GM18511 (cell line): ENCODE measurements around the gene TRIM61.
"Not testable (repeated sequence)": the region's sequence is repeated elsewhere in the genome, so short reads cannot be mapped to it uniquely, and the experiment has no call there.

Experiments used
- ATAC-seq: cut with Tn5 transposase; IDR thresholded peaks from one replicate; pipeline ENCODE4 v1.9.1; 2021; ENCODE audit warnings: mild to moderate bottlenecking, moderate library complexity; ENCODE audit not compliant: unreplicated experiment

Gene TRIM61

GRCh38 chr4:164959421-164959820, 18.0 kb downstream of the TRIM61 start:
- ATAC-seq = not testable (repeated sequence)

- ATAC-seq = peak; percentile 99
Measured at GRCh38 chr4:164956766-164957643, 20.5 kb downstream of the TRIM61 start.

DNA sequence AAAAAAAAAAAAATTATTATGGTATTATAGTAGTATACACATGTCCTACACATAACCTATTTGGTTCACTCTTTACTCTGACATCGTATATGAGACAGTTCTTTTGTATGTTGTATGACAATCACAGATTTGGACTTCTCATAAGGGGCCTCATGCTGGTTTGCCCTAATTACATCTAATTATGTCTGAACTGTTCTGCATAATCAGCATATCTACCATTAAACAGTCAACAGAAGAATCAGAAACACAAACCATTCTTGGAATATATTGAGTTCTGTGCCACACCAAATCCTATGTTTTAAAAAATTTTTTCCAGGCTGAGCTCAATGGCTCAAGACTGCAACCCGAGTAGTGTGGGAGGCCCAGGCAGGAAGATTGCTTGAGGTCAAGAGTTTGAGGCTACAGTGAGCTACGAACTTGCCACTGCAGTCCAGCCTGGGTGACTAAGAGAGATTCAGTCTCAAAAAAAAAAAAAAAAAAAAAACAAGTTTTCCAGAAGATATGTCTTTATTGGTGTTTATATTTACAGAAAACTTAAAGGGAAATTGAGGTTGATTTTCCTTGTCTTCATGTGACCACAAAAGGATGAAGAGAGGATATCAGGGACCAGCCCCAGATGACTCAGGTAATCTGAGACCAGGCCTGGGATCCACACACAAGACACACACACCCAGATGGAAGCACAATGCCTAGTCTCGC, 22.2 kb downstream of the TRIM61 start:
- no peak for ATAC-seq

- no peak for ATAC-seq
Measured at GRCh38 chr4:164952551-164952950, 24.9 kb downstream of the TRIM61 start.

DNA sequence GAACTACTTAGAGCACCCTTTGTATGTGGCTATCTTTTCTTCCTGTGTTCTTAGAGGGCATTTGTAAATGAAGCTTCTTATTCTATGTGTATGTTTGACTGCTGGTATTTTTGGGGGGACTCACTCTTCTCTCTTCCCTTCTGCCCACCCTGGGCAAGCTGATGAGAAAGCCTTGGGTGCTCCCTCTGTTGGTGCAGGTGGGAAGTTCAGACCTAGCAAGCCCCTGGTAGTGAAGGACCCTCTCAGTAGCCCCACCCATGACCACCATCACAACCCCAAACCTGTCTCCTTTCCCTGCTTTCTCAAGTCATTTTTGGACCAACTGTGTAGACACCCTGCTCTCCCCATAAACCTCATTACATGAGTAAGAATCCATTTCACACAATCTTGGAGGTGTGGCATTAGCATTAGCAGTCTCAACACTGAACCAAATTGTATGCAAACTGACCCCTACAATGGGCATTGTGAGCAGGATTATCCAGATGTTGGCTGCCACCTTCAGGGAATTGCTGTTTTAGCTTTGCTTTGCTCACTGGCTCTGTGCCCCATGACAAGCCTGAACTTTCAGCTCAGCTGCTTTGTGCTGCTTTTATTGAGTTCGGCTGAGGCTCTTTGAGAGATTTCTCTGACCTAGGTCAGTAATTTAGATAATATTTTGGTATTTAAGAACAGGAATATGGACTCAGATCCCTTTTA, 27.9 kb downstream of the TRIM61 start:
- peak; percentile 42 for ATAC-seq

DNA sequence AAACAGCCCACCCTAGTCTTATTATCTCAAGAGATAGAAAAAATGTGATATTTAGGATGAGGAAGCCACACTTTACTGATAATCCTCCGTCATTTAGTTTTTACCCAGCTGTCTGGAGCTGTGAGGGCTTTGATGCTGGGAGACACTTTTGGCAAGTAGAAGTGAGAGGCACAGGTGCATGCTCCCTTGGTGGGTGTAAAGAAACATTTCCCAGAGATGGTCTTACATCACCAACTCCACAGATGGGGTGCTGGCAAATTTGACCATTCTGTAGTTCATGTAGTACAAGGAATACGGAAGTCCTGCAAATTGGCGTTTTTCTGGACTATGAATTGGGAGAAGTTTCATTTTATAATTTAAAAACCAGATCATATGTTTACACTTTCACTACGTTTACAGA, 28.5 kb downstream of the TRIM61 start:
- ATAC-seq = no peak

GRCh38 chr4:164948006-164948405, 29.5 kb downstream of the TRIM61 start:
- ATAC-seq = not testable (repeated sequence)

DNA sequence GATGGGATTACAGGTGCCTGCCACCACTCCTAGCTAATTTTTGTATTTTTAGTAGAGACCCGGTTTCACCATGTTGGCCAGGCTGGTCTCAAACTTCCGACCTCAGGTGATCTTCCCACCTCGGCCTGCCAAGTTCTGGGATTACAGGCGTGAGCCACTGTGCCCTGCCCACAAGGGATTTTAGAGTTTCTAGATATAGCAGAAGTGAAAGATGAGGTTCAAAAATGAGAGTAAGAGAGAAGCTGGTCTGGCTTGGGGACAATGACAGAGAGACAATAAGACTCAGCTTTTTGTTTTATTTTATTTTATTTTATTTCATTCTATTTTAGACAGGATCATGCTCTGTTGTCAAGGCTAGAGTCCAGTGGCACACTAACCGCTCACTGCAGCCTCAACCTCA, 30.6 kb downstream of the TRIM61 start:
- peak; percentile 38 for ATAC-seq

DNA sequence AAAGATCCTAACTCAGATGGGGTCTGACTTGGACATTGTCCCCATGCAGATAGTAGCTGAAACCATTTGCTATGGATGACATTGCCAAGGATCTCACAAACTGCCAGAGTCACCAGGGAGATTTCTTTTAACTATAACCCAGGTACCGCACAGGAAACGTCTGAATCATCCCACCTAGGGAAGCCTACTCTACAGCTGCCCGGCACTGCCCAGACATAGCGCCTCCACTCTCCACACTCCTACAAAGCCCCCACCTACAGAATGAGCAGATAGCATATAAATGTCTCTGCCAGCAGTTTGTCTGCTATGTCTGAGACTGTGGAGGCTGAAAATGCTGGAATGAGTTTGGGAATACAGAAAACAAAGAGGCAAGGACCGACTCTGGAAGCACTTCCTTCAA, 32.3 kb downstream of the TRIM61 start:
- no peak for ATAC-seq

DNA sequence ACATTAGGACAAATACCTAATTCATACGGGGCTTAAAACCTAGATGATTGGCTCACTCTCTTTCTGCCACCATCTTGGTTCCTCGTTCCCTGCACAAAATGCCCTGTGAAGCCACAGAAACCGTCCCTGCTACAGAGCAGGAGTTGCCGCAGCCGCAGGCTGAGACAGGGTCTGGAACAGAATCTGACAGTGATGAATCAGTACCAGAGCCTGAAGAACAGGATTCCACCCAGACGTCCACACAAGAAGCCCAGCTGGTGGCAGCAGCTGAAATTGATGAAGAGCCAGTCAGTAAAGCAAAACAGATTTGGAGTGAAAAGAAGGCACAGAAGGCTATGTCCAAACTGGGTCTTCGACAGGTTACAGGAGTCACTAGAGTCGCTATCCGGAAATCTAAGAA, 34.3 kb downstream of the TRIM61 start:
- ATAC-seq = no peak

DNA sequence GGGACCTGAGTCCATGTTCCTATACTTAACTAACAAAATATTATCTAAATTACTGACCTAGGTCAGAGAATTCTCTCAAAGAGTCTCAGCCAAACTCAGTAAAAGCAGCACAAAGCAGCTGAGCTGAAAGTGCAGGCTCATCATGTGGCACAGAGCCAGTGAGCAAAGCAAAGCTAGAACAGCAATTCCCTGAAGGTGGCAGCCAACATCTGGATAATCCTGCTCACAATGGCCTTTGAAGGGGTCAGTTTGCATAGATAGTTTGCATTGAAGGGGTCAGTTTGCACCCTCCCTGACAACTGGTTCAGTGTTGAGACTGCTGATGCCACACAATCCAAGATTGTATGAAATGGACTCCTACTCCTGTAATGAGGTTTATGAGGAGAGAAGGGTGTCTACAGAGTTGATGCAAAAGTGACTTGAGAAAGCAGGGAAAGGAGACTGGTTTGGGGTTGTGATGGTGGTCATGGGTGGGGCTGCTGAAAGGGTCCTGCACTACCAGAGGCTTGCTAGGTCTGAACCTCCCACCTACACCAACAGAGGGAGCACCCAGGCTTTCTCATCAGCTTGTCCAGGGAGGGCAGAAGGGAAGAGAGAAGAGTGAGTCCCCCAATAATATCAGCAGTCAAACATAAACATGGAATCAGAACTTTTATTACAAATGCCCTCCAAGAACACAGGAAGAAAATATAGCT, 39.7 kb downstream of the TRIM61 start:
- ATAC-seq = peak; percentile 50

- peak; percentile 65 for ATAC-seq
Measured at GRCh38 chr4:164935865-164936606, 41.4 kb downstream of the TRIM61 start.

- ATAC-seq = peak; percentile 69
Measured at GRCh38 chr4:164935363-164935762, 42.1 kb downstream of the TRIM61 start.

- ATAC-seq = no peak
Measured at GRCh38 chr4:164933244-164933643, 44.2 kb downstream of the TRIM61 start.

DNA sequence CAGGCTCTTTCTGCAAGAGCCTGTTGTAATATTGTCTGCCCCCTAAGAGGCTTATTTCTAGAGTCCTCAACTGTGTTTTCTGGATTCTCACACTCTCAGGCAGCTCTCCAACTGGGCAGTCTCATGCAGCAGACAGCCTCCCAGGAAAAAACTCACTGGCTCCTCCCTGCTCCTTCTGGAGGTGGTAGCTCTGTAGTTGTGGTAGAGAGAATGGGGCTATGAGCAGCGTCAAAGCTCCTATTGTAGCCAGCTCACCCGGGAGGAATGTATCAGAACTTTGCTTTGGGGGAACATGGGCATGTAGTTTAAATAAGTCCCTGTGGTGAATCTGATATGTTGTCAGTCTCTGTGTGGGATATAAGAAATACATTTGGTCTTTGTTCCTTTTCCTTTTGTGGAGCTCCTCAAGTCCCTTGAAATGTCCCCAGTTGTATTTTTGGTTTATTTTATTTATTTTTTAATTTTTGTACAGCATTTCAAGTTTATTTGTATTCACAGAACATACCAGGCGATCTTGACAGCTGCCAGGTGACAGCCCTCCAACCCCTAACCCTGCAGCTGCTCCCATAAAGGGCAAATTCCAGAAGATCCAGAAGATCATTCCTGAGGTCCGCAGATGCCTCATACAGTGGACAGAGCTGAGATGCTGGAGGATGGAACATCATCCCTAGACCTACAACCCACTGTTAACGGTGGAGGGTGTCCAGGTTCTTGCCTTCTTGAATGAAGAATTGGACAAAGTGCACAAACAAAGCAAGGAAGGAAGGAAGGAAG, 45.7 kb downstream of the TRIM61 start:
- no peak for ATAC-seq

- ATAC-seq = no peak
Measured at GRCh38 chr4:164930647-164931046, 46.8 kb downstream of the TRIM61 start.

GRCh38 chr4:164927101-164927500, 50.4 kb downstream of the TRIM61 start:
- ATAC-seq = not testable (repeated sequence)

GRCh38 chr4:164926301-164926700, 51.2 kb downstream of the TRIM61 start:
- no peak for ATAC-seq

DNA sequence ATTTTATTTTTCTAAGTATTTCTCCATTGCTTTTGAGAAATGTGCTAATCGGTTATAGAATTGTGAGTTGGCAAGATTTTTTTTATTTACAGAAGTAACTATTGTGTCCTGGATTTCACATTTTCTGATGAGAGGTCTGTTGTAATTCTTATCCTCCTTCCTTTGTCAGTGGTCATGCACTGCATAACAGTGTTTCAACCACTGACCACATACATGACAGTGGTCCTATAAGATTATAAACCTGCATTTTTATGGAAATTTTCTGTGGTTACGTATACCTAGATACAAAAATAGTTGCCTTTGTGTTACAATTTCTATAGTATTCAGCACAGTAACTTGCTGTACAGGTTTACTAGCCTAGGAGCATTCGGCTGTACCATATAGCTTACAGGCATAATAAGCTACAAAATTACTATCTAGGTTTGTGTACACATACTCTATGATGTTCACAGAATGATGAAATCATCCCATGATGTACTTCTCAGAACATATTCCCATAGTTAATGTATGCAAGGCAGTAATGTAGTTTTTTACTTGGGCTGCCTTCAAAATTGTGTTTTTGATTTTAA, 52.7 kb downstream of the TRIM61 start:
- peak; percentile 72 for ATAC-seq
